HG03175 (cell line): ENCODE measurements around the gene HOXA13.

Experiments
- ATAC-seq: cut with Tn5 transposase; IDR thresholded peaks from one replicate; pipeline ENCODE4 v1.9.1; 2021; ENCODE audit warnings: mild to moderate bottlenecking, moderate library complexity; ENCODE audit not compliant: unreplicated experiment

HOXA13 gene

GRCh38 chr7:27237735-27238334 is 37.9 kb upstream of the HOXA13 start:
- ATAC-seq: no peak

- no peak for ATAC-seq
Observed at GRCh38 chr7:27235387-27236311, 35.8 kb upstream of the HOXA13 start.

- no peak for ATAC-seq
Observed at GRCh38 chr7:27229448-27229847, 29.6 kb upstream of the HOXA13 start.

GRCh38 chr7:27224983-27225934 is 25.4 kb upstream of the HOXA13 start:
- no peak for ATAC-seq

GRCh38 chr7:27223941-27224575 is 24.2 kb upstream of the HOXA13 start:
- ATAC-seq: no peak

- ATAC-seq: no peak
Observed at GRCh38 chr7:27221201-27221797, 21.4 kb upstream of the HOXA13 start.

- no peak for ATAC-seq
Observed at GRCh38 chr7:27220440-27220955, 20.6 kb upstream of the HOXA13 start.

GRCh38 chr7:27219821-27220220 is 19.9 kb upstream of the HOXA13 start:
- ATAC-seq: no peak

GRCh38 chr7:27217951-27218350 is 18.1 kb upstream of the HOXA13 start:
- no peak for ATAC-seq

GRCh38 chr7:27215356-27215755 is 15.5 kb upstream of the HOXA13 start:
- no peak for ATAC-seq

GRCh38 chr7:27214239-27214950 is 14.5 kb upstream of the HOXA13 start:
- ATAC-seq: no peak

- no peak for ATAC-seq
Observed at GRCh38 chr7:27213433-27214238, 13.7 kb upstream of the HOXA13 start.

- no peak for ATAC-seq
Observed at GRCh38 chr7:27212497-27213432, 12.9 kb upstream of the HOXA13 start.

GRCh38 chr7:27211764-27212204 is 11.9 kb upstream of the HOXA13 start:
- no peak for ATAC-seq

GRCh38 chr7:27211084-27211446 is 11.2 kb upstream of the HOXA13 start:
- no peak for ATAC-seq

- peak; percentile 57 for ATAC-seq
Observed at GRCh38 chr7:27210441-27211083, 10.7 kb upstream of the HOXA13 start.

GRCh38 chr7:27209933-27210440 is 10.1 kb upstream of the HOXA13 start:
- ATAC-seq: no peak
